Suppressor macrophage treated with lipopolysaccharide for 1 hour (primary cell): Measurements from ENCODE around the gene SMAD7.

Experiments
- DNase-seq, 3 donors: peaks; one replicate each; pipeline ENCODE4 v3.0.0-alpha.2; 2020 to 2022

The SMAD7 gene

GRCh38 chr18:48944634-48945033 is 6.1 kb downstream of the SMAD7 start:
- no peak for DNase-seq

GRCh38 chr18:48943736-48944527 is 6.8 kb downstream of the SMAD7 start:
- no peak for DNase-seq

- no peak for DNase-seq
Observed at GRCh38 chr18:48943333-48943732, 7.4 kb downstream of the SMAD7 start.

- DNase-seq, result peak in 1 of 3 donors; percentile 62
Observed at GRCh38 chr18:48942554-48943261, 8.1 kb downstream of the SMAD7 start.

GRCh38 chr18:48942086-48942485 is 8.7 kb downstream of the SMAD7 start:
- DNase-seq, result no peak

- no peak for DNase-seq
Observed at GRCh38 chr18:48941672-48942071, 9.1 kb downstream of the SMAD7 start.

GRCh38 chr18:48940854-48941611 is 9.7 kb downstream of the SMAD7 start:
- DNase-seq, result no peak

GRCh38 chr18:48939205-48940097 is 11.3 kb downstream of the SMAD7 start:
- peak; percentile 78 to 87 (median 81) for DNase-seq

- no peak for DNase-seq
Observed at GRCh38 chr18:48938827-48939204, 11.9 kb downstream of the SMAD7 start.

GRCh38 chr18:48937869-48938750 is 12.7 kb downstream of the SMAD7 start:
- DNase-seq, result no peak

- DNase-seq, result no peak
Observed at GRCh38 chr18:48935433-48935774, 15.4 kb downstream of the SMAD7 start.

- no peak for DNase-seq
Observed at GRCh38 chr18:48934723-48935432, 15.9 kb downstream of the SMAD7 start.

GRCh38 chr18:48934415-48934722 is 16.4 kb downstream of the SMAD7 start:
- DNase-seq, result peak in 1 of 3 donors; percentile 57

- DNase-seq, result no peak
Observed at GRCh38 chr18:48933578-48934414, 17.0 kb downstream of the SMAD7 start.

- peak in 1 of 3 donors; percentile 21 for DNase-seq
Observed at GRCh38 chr18:48932822-48933510, 17.8 kb downstream of the SMAD7 start.

GRCh38 chr18:48932462-48932818 is 18.3 kb downstream of the SMAD7 start:
- DNase-seq, result no peak

GRCh38 chr18:48931680-48932461 is 18.9 kb downstream of the SMAD7 start:
- peak in 1 of 3 donors; percentile 20 for DNase-seq

GRCh38 chr18:48930926-48931325 is 19.8 kb downstream of the SMAD7 start:
- no peak for DNase-seq
